ENCODE measurements around the gene PDE7B.

PDE7B gene

DNA sequence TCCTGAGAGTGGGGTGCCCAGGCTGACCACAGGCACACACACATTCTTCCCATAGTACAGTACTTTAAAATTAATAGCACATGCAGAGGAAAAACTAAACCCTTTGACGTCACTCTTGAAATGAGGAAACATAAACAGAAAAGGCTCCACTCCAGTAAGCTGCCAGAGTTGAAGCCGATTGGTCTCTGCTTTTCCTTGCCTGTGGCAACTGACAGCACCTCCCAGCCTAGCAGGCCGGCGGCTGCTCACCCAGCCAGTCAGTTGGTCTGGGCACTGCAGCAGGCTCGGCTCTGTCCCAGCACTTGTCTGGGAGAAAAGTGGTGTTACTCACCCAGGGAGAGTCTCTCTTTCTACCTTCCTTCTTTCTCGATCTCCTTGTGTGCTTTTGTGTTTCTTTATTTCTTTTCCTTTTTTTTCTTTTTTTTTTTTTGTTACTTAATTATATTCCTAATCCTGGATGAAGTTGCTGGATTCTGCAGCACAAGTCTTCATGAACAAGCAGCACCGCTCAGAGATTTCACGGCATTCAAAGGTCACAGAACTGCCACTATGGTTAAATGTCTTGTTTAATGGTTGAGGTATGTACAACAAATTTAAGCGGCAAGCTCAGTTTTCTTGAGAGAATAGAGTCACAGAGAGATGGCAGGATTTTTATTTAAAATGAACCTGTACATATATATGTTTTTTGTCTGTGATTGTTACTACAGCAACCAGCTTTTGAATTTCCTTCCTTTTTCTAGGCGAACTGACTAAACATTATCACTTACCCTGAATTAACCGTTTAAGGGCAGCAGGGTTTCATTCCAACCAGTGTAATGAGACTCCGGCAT, at the start of gene PDE7B:
Gene PDE7B, plus strand, starts transcription at position 260 of the 830 bp plus-strand sequence.
- TF ChIP-seq, protein P1, sequence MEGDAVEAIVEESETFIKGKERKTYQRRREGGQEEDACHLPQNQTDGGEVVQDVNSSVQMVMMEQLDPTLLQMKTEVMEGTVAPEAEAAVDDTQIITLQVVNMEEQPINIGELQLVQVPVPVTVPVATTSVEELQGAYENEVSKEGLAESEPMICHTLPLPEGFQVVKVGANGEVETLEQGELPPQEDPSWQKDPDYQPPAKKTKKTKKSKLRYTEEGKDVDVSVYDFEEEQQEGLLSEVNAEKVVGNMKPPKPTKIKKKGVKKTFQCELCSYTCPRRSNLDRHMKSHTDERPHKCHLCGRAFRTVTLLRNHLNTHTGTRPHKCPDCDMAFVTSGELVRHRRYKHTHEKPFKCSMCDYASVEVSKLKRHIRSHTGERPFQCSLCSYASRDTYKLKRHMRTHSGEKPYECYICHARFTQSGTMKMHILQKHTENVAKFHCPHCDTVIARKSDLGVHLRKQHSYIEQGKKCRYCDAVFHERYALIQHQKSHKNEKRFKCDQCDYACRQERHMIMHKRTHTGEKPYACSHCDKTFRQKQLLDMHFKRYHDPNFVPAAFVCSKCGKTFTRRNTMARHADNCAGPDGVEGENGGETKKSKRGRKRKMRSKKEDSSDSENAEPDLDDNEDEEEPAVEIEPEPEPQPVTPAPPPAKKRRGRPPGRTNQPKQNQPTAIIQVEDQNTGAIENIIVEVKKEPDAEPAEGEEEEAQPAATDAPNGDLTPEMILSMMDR (IDR thresholded peaks at IDR 0.05), result no peak
- Histone ChIP-seq H3K4me3 (peak within 1 kb of the TSS; percentile 61), H3K27ac (peak within 1 kb of the TSS in 1 of 2 donors; percentile 38)
- peak; percentile 90 for DNase-seq (ENCODE audit: low spot score)

DNA sequence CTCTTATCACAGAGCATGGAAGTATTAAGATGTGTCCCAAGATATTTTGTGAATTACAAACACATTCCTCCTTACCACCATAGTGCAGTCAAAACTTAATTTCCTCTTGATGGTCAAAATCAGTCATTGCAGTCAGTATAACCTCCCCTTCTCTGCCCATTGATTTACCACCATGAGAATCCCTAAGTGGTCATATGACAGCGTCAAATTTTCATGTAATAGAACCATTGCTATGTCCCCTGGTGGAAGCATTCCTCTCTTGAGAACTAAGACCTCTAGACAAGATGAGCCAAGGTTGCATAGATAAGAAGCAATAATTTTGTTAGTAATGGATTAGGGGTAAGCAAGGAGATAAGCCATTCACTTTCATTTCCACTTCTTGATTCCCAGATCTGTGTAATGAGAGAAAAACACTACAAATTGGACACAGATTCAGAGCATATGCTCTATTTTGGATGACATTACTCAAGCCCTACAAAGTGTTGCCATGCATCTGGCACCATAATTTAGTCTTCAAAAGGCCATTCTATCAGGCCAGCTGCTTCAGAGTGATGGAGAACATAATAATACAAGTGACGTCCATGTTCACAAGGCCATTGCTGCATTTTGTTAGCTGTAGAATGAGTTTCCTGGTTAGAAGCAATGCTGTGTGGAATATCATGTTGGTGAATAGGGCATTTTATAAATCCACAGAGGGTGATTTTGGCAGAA, 49.6 kb upstream of the PDE7B start:
- Histone ChIP-seq H3K27ac (no peak overlapping the region), H3K4me3 (no peak overlapping the region)
- TF ChIP-seq, protein P1 (IDR thresholded peaks at IDR 0.05), result no peak
- DNase-seq (ENCODE audit: low spot score), result no peak

DNA sequence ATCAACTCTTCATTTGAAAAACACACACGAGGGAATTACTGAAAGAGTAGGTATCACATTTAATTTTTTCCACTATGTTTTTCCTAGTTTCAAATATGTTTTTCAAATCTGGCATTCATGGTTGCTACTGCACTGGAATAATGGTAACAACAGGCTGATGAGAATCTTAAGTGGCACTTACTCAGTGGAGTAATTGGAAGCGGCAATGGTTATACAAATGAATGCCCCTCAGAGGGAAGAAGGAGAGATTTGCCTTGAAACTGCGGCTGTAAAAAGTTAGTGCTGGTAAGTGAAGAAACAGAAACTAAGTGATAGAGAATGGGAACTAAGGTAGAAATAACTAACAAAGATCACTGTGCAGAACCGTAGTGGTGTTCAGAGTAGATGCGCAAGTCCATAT, 41.0 kb upstream of the PDE7B start:
- TF ChIP-seq, protein P1 (IDR thresholded peaks at IDR 0.05), result no peak
- no peak overlapping the region for H3K27ac ChIP-seq
- DNase-seq (ENCODE audit: low spot score), result no peak
- no peak overlapping the region for H3K4me3 ChIP-seq

DNA sequence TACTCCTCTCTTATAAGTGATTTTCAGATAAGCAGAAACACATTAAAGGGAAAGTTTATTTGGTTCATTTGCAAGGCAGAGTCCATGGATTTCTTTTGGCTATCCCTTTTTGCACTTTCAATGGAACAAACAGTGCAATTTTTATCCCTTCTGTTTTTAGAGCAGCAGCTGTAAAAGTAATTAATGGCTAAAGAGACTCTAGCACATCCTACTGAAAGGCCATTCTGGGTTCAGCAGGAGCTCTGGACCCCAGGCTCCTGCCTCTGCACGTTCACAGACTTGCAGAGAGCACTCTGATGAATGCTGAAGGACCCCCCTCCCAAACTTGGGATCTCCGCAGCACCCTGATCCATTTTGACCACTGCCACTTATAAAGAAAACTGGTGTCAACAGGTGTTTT, 40.3 kb upstream of the PDE7B start:
- Histone ChIP-seq H3K4me3 (no peak overlapping the region), H3K27ac (no peak overlapping the region)
- DNase-seq (ENCODE audit: low spot score), result no peak
- TF ChIP-seq, protein P1 (IDR thresholded peaks at IDR 0.05), result no peak

DNA sequence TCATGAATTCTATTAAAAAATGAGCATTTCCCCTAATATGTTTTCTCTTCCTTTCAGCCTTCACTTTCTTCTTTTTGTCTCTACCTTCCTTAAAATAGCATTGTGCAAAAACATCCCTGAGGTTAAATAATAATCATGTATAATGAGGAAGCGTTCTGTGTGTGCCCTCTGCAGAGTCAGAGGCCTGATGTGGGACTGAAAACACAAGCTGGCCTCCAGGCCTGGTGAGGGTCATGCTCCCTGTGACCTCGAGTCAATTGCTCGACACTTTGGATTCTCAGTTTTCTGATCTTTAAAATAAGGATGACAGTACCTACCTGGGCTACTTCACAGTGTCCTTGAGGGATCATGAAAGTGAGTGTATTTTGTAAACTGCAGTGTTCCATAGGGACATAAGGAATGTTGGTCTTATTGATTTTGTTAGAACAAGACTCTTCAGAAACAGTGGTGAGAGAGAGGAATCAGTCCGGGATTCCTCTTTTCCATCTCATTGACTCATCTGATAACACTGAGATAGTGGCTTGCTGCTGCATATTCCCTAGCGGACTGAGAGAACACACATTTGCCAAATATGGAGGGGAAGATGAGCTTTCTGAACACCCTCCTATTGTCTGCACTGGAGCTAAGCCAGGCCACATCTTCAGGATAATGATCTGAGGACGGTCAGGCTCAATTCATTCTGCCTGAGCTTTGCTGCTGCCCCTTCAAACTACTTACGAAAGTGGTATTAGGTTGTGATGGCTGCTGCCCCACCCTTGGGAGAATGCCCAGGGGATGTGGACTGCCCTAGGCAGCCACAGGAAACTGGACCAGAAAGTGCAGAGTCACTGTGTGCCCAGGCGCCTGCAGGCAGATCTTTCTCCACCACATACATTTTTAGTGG, 39.6 kb upstream of the PDE7B start:
- H3K4me3 ChIP-seq, result no peak overlapping the region
- TF ChIP-seq, protein P1 (IDR thresholded peaks at IDR 0.05), result no peak
- no peak overlapping the region for H3K27ac ChIP-seq
- DNase-seq (ENCODE audit: low spot score), result no peak

DNA sequence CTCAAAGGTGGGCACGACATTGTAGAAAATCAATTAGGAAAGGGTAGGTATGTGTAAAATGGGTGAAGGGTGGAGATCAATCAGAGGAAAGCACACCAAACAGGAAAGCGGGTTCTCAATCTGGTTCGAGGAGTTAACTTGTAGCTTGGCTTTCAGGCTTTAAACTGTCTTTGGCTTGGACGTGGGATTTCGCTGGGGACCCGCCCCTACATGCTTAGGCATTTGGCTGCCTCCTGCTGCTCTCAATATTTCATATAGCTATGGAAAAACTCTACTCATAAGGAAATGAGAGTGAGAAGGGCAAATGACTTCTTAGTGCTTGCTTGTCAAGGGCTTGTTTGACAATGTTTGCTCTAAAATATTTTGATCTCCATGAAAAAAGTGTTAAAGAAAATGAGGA, 38.1 kb upstream of the PDE7B start:
- no peak overlapping the region for H3K27ac ChIP-seq
- no peak for DNase-seq (ENCODE audit: low spot score)
- TF ChIP-seq, protein P1 (IDR thresholded peaks at IDR 0.05), result no peak
- no peak overlapping the region for H3K4me3 ChIP-seq
